ENCODE data around the gene KCNK3. TPM values are rescaled to one million over a fixed set of nuclear protein-coding genes. Genes with fewer than 3 reads are reported as not detected.

The KCNK3 gene
- total RNA-seq, 4 donors from 2014 or later = 4.8 to 8.3 (median 5.6) TPM

- peak; percentile 85 to 87 for DNase-seq
- 0 to 2% methylated on average over 54 to 66 of the region's 68 CpGs for WGBS, 2 donors
- peak within 1 kb of the TSS; percentile 94 to 97 (median 95) for H3K27ac ChIP-seq
- H3K27me3 ChIP-seq = no peaks in the 10 kb centered on the region
- peaks cover 46 to 60% of the 10 kb centered on the region in 2 donors for H3K4me1 ChIP-seq
- peak within 1 kb of the TSS; percentile 57 to 83 (median 75) for H3K4me3 ChIP-seq (replicated peaks in 1 of 3)
- TF ChIP-seq POLR2A (IDR thresholded peaks at IDR 0.05) (peak; percentile 86 to 94), CTCF (IDR thresholded peaks at IDR 0.05) (no peak)
- intact Hi-C loops (cut with DNase I) = no loop called here
- no peaks in the 10 kb centered on the region for H3K9me3 ChIP-seq
- no peaks in the 10 kb centered on the region for H3K36me3 ChIP-seq
Measured at GRCh38 chr2:26764078-26764887, 71.8 kb downstream of the KCNK3 start, which contains the start of gene SLC35F6. SLC35F6 (plus strand) TSS chr2:26764284; CDS start chr2:26764350, 66 bp downstream.

- Histone ChIP-seq H3K27ac (peak overlapping the region; percentile 94 to 97 (median 95)), H3K36me3 (no peaks in the 10 kb centered on the region), H3K4me3 (replicated peaks in 1 of 3) (peak overlapping the region in 2 of 3 donors; percentile 57 to 83), H3K27me3 (no peaks in the 10 kb centered on the region), H3K9me3 (no peaks in the 10 kb centered on the region), H3K4me1 (peaks cover 52 to 66% of the 10 kb centered on the region in 2 donors)
- TF ChIP-seq POLR2A (IDR thresholded peaks at IDR 0.05) (no peak), CTCF (IDR thresholded peaks at IDR 0.05) (no peak)
- intact Hi-C loops (cut with DNase I) = no loop called here
- no peak for DNase-seq
- WGBS, 2 donors = 30 to 32% methylated on average over 3 of the region's 3 CpGs
Measured at GRCh38 chr2:26764906-26765305, 72.4 kb downstream of the KCNK3 start.

- Histone ChIP-seq H3K36me3 (no peaks in the 10 kb centered on the region), H3K27ac (peak overlapping the region; percentile 94 to 97 (median 95)), H3K4me3 (replicated peaks in 1 of 3) (peak overlapping the region in 1 of 3 donors; percentile 57), H3K27me3 (no peaks in the 10 kb centered on the region), H3K4me1 (peaks cover 59 to 71% of the 10 kb centered on the region in 2 donors), H3K9me3 (no peaks in the 10 kb centered on the region)
- intact Hi-C loops (cut with DNase I) = no loop called here
- DNase-seq = no peak
- TF ChIP-seq CTCF (IDR thresholded peaks at IDR 0.05) (no peak), POLR2A (IDR thresholded peaks at IDR 0.05) (no peak)
- WGBS, 2 donors = 91 to 93% methylated on average over 10 of the region's 10 CpGs
Measured at GRCh38 chr2:26765475-26766200, 73.1 kb downstream of the KCNK3 start.

- H3K27ac ChIP-seq = peak overlapping the region in 2 of 3 donors; percentile 83 to 97
- intact Hi-C loops (cut with DNase I) = no loop called here
- peaks cover 74 to 80% of the 10 kb centered on the region in 2 donors for H3K4me1 ChIP-seq
Measured at GRCh38 chr2:26767129-26767528, 74.6 kb downstream of the KCNK3 start.

More at GRCh38 chr2:26767129-26767528, 74.6 kb downstream of the KCNK3 start:
- DNase-seq = no peak
- H3K4me3 ChIP-seq (replicated peaks in 1 of 3) = no peak overlapping the region
- no peaks in the 10 kb centered on the region for H3K9me3 ChIP-seq
- no peaks in the 10 kb centered on the region for H3K36me3 ChIP-seq
- TF ChIP-seq POLR2A (IDR thresholded peaks at IDR 0.05) = no peak
- TF ChIP-seq CTCF (IDR thresholded peaks at IDR 0.05) = no peak
- WGBS, 2 donors = 70 to 77% methylated on average over 5 of the region's 5 CpGs
- no peaks in the 10 kb centered on the region for H3K27me3 ChIP-seq

All from thyroid gland (tissue), 4 donors.